ENCODE data around the gene RPL10A.

RPL10A gene

DNA sequence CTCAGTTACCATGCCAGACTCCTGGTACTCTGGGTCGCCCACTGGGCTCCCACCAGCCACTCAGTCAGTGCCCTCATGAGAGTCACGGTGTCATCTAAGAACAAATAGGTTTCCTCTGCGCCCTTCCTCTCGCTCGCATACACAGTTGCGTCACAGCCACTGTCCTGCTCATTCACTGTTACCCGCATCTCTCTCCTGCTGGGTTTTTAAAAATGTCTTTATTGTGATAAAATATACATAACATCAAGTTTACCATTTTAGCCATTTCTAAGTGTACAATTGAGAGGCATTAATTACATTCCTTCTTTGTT lies 24.7 kb downstream of the RPL10A start:
- no peaks in the 10 kb centered on the region for H3K27me3 ChIP-seq (ENCODE audit: insufficient read depth, low read length)
- peaks cover 60% of the 10 kb centered on the region for H3K4me1 ChIP-seq (ENCODE audit: insufficient read depth, low read length)
- H3K4me3 ChIP-seq (ENCODE audit: low read length) = no peak overlapping the region
- H2AFZ ChIP-seq (ENCODE audit: low read depth, low read length) = no peak overlapping the region
- no peaks in the 10 kb centered on the region for H3K36me3 ChIP-seq (ENCODE audit: insufficient read depth, low read length)
- no peaks in the 10 kb centered on the region for H3K9me3 ChIP-seq (ENCODE audit: low read length)

DNA sequence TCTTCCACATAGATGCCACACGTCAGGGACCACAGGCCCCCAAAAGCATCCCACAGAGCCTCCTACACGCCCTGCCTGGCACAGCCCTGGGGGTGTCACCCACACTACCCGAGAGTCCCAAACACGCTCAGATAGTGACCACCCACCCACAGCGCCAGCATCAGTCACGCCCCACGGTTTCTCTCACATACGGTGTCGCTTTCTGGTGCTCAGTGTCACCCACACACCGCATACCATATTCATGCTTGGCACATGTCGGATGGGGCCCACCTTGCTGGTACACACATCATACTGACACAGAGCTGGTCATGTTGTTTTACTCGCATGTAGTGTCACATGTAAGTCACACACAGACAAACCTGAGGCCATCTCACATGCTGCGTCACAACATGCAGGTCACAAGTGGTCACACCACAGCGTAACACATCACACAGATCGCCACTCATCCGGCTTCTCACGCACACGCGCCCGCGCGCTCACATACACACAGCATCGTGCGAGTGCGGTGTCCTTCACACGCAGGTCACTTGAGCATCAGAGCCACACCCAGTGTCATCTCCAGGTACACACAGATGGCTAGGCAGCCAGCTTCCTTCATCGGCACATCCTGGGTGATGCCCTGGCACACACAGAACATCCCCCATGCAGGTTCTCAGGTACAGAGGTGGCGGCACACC lies 25.2 kb downstream of the RPL10A start:
- Histone ChIP-seq H3K27me3 (ENCODE audit: insufficient read depth, low read length) (no peaks in the 10 kb centered on the region), H3K9me3 (ENCODE audit: low read length) (no peaks in the 10 kb centered on the region), H3K4me3 (ENCODE audit: low read length) (no peak overlapping the region), H2AFZ (ENCODE audit: low read depth, low read length) (no peak overlapping the region), H3K36me3 (ENCODE audit: insufficient read depth, low read length) (no peaks in the 10 kb centered on the region), H3K4me1 (ENCODE audit: insufficient read depth, low read length) (peaks cover 60% of the 10 kb centered on the region)

DNA sequence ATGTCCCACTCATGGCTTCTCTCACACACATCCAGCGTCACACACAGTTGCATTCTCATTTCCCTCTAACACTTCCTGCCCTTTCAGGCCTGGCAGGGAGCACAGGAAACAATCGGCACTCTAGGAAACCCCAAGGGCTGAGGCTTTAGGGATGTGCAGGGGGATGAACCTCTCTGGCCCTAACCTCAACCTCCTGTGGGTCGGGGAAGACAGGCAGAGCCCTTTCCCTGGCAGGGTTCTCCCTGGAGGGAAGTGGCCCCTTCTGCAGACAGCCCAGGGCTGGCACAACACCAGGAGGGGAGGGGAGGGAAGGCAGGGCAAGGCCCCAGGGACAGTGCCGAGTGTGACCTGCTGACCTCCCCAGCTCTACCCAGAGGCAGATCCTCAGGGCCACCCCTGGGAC lies 26.0 kb downstream of the RPL10A start:
- H3K4me3 ChIP-seq (ENCODE audit: low read length) = no peak overlapping the region
- H2AFZ ChIP-seq (ENCODE audit: low read depth, low read length) = no peak overlapping the region
- peaks cover 60% of the 10 kb centered on the region for H3K4me1 ChIP-seq (ENCODE audit: insufficient read depth, low read length)
- no peaks in the 10 kb centered on the region for H3K27me3 ChIP-seq (ENCODE audit: insufficient read depth, low read length)
- H3K9me3 ChIP-seq (ENCODE audit: low read length) = no peaks in the 10 kb centered on the region
- no peaks in the 10 kb centered on the region for H3K36me3 ChIP-seq (ENCODE audit: insufficient read depth, low read length)

DNA sequence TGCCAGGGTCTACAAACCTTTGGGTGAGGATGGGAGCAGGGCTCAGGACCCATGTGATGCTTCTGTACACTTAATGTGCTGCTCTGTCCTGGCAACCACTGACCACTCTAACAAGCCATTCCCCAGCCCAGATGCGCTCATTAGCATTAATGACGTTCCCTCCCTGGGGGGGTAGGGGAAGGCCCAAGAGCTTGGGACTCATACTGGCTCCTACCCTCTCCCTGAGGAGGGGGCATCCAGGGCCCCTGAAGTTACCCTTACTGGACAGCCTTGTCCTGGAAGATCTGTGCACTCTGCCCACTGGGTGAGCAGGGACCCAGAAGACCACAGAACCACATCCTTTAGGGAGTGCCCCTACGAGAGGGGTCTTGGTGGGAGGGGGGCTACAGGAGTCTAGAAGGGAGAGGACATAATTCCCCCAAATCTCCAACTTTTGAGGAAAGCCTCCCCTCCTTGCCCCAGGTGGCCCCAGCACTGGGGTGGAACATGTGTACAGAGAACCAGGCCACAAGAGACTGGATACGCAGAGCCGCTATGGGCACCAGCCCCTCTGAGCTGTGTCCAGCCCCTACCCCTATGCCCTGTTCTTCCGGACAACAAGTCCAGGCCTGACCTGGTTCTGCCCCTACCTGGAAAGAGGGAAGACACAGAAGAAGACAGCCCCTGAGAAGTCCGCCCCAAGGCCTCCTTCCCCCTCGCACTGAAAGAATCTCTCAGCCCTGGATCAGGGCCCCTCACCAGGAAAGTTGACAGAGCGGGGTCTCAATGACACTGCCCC lies 27.2 kb downstream of the RPL10A start:
- no peaks in the 10 kb centered on the region for H3K27me3 ChIP-seq (ENCODE audit: insufficient read depth, low read length)
- no peaks in the 10 kb centered on the region for H3K9me3 ChIP-seq (ENCODE audit: low read length)
- no peaks in the 10 kb centered on the region for H3K36me3 ChIP-seq (ENCODE audit: insufficient read depth, low read length)
- peak overlapping the region; percentile 56 for H3K4me3 ChIP-seq (ENCODE audit: low read length)
- H3K4me1 ChIP-seq (ENCODE audit: insufficient read depth, low read length) = peaks cover 56% of the 10 kb centered on the region
- no peak overlapping the region for H2AFZ ChIP-seq (ENCODE audit: low read depth, low read length)

DNA sequence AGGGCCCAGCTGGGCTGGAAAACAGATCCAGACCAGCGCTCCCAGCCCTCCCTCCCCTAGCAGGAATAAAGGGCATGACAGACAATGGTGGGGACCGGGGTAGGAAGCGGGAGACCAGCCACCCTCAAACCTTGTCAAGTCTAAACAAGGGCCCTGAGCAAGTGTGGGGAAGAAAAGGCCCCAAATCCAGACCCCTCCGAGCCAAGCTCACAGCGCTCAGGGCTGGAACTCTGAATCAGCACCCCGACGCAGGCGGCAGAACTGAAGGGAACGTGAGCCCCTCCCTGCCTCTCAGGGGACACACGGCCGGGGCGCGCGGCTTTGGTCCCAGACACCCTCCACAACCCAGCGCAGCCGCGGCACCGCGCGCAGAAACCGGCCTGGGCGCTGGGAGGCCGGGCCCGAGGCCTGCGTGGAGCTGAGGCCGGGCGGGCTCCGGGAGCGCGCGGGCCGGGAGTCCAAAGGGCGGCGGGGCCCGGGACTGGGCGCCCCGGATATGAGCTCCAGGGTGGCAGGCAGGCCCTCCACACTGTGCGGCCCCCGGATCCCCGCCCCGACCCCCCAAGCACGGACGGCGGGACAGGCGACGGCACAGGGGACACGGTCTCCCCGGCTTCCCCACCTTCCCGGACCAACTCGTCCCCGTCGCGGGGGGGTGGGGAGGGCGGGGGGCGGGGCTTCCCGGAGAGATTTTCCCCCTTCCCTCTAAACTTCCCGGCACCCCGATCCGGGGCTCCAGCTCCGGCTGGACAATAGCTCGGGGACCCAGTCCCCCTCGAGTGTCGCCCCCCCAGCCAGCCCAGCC lies 28.0 kb downstream of the RPL10A start:
- Histone ChIP-seq H3K9me3 (ENCODE audit: low read length) (no peaks in the 10 kb centered on the region), H3K4me1 (ENCODE audit: insufficient read depth, low read length) (peaks cover 56% of the 10 kb centered on the region), H3K4me3 (ENCODE audit: low read length) (peak overlapping the region; percentile 56), H3K27me3 (ENCODE audit: insufficient read depth, low read length) (no peaks in the 10 kb centered on the region), H3K36me3 (ENCODE audit: insufficient read depth, low read length) (no peaks in the 10 kb centered on the region), H2AFZ (ENCODE audit: low read depth, low read length) (no peak overlapping the region)

DNA sequence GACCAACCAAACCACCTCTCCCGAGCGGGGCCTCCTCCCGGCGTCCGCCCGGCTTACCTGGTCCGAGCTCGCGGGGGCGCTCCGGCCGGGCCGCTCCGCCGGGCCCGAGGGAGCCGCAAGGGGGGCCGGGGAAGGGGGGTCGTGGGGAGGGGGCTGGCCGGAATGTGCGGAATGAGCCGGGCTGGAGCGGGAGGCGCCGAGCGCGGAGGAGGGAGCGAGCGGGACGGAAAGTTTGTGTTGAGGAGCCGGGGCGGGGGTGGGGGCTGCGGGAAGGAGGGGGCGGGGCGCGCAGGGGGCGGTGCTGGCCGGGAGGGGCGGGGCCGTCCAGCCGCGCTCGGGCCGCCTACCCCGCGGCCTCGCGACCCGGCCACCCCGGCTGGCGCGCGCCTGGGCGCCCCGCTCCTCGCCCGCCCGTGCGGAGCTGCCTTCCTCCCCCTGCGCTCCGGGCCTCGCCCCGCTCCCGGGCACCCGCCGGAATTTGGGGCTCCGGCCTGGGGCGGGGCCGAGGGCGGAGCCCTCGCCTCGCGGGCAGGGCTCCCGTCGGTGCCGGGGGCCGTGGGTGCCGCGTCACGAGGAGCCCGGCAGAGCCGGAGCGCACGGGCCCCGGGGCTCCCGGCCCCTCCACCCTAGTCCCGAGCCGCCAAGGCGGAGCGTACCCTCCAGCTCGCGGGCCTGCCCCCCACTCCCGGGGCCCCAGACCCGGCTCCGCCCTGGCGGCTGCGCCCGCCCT lies 28.8 kb downstream of the RPL10A start, which contains the start of gene TEAD3:
TEAD3 (minus strand) TSS at position 239 of the 730 bp plus-strand sequence.
- Histone ChIP-seq H3K9me3 (ENCODE audit: low read length) (no peaks in the 10 kb centered on the region), H3K4me3 (ENCODE audit: low read length) (peak within 1 kb of the TSS; percentile 56), H3K4me1 (ENCODE audit: insufficient read depth, low read length) (peaks cover 48% of the 10 kb centered on the region), H3K27me3 (ENCODE audit: insufficient read depth, low read length) (no peaks in the 10 kb centered on the region), H2AFZ (ENCODE audit: low read depth, low read length) (peak within 1 kb of the TSS; percentile 96), H3K36me3 (ENCODE audit: insufficient read depth, low read length) (no peaks in the 10 kb centered on the region)

DNA sequence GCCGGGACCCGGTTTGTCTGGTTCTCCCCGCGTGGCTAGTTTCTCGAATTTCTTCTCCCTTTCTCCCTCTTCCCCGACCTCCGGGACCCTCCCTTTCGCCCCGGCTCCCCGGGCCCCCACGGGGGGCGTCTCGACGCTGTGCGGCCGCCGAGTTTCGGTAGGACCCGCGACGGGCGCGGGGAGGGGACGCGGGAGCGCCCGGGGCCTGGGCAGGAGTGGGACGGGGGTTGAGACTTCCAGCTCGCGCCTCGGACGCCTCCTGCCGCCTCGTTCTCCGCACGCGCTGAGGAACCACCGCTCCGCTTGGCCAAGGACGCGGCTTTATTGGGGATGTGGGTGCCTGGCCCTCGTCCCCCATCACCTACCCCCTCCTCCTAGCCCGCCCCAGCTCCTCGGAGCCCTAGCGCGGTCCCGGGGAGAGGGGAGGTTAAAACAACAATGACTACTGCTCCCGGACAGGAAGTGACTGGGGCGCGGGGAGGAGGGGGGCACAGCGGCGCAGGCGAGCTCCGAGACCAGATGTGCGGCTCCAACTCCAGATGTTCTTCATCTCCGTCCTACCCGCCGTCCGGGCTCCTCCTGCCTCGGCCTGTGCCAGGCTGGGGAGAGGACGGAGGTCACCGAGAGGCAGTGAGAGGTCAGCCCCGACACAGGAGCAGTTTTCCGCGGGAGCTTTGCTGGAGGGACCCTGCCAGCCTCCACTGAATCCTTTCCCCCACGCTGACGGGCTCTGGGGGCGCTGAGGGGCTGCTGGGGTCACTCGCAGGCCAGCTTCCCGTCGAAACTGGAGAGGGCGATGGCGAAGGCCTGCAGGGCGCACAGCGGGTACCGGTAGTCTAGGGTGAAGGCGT lies 29.6 kb downstream of the RPL10A start:
- no peaks in the 10 kb centered on the region for H3K9me3 ChIP-seq (ENCODE audit: low read length)
- peaks cover 40% of the 10 kb centered on the region for H3K4me1 ChIP-seq (ENCODE audit: insufficient read depth, low read length)
- H2AFZ ChIP-seq (ENCODE audit: low read depth, low read length) = peak overlapping the region; percentile 96
- H3K27me3 ChIP-seq (ENCODE audit: insufficient read depth, low read length) = no peaks in the 10 kb centered on the region
- H3K4me3 ChIP-seq (ENCODE audit: low read length) = peak overlapping the region; percentile 56
- no peaks in the 10 kb centered on the region for H3K36me3 ChIP-seq (ENCODE audit: insufficient read depth, low read length)

DNA sequence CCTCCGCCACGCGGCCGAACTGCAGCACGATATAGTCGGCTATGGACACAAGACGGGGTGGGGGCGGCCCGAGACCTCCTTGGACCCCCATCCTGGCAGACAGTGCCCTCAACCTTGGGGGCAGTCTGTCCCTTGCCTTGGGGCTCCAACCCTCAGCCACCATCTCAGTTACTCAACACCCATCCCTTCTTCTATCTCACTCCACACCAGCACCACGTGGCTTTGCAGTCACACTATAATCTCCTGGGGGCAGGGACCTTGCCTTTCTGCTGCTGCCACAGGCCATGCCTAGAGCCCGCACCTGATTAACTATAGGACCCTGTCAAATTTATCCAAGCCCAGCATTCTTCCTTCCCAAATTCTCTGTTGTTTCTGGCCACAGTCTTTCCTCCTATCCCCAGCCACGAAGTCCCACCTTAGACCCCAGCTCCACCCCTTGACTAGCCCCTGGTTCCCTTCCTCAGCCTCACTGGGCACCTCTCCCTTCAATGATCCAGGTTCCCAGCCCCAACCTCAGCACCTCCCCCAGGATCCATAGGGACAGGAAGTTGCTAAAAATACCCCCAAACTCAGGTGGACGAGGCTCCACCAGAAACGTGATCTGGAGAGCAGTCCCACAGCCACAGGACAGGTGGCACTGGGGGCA lies 30.3 kb downstream of the RPL10A start:
- peaks cover 33% of the 10 kb centered on the region for H3K4me1 ChIP-seq (ENCODE audit: insufficient read depth, low read length)
- H2AFZ ChIP-seq (ENCODE audit: low read depth, low read length) = no peak overlapping the region
- H3K9me3 ChIP-seq (ENCODE audit: low read length) = no peaks in the 10 kb centered on the region
- H3K36me3 ChIP-seq (ENCODE audit: insufficient read depth, low read length) = no peaks in the 10 kb centered on the region
- no peaks in the 10 kb centered on the region for H3K27me3 ChIP-seq (ENCODE audit: insufficient read depth, low read length)
- H3K4me3 ChIP-seq (ENCODE audit: low read length) = peak overlapping the region; percentile 56

DNA sequence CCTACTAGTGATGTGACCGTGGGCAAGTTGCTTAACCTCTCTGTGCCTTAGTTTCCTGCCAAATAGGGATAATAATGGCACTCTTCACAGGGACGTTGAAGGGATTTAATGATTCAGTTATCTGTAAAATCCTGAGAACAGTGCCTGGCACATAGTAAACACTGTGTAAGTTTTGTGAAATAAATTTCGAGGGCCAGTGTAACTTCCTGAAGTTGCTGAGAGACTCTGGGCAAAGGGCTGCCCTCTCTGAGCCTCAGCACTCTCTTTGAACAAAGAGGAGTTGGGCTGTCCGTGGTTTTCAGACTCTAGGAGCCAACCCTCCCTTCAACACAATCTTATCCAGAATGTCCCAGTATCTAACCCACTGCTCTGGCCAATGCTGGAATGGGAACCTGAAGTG lies 31.2 kb downstream of the RPL10A start:
- no peaks in the 10 kb centered on the region for H3K9me3 ChIP-seq (ENCODE audit: low read length)
- peaks cover 25% of the 10 kb centered on the region for H3K4me1 ChIP-seq (ENCODE audit: insufficient read depth, low read length)
- no peak overlapping the region for H3K4me3 ChIP-seq (ENCODE audit: low read length)
- no peak overlapping the region for H2AFZ ChIP-seq (ENCODE audit: low read depth, low read length)
- no peaks in the 10 kb centered on the region for H3K36me3 ChIP-seq (ENCODE audit: insufficient read depth, low read length)
- H3K27me3 ChIP-seq (ENCODE audit: insufficient read depth, low read length) = no peaks in the 10 kb centered on the region

DNA sequence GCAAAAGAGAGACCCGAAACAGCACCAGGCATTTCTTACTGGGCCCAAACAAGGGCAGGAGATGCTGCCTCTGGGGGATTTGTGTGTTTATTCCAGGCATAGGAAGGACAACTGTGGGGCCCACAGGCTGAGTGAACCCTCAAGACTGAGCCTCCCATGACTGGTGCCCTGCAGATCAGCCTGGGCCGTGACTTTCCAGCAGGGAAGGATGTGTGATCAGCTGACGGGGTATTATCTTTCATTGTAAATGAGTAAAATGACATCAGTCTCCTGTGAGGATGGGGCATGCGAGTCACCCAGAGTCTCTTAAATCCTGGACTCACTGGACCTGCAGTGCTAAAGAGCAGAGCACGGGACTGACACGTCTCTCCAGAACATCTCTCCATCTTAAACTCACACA lies 32.6 kb downstream of the RPL10A start:
- no peaks in the 10 kb centered on the region for H3K27me3 ChIP-seq (ENCODE audit: insufficient read depth, low read length)
- H2AFZ ChIP-seq (ENCODE audit: low read depth, low read length) = no peak overlapping the region
- no peak overlapping the region for H3K4me3 ChIP-seq (ENCODE audit: low read length)
- H3K4me1 ChIP-seq (ENCODE audit: insufficient read depth, low read length) = peaks cover 12% of the 10 kb centered on the region
- H3K9me3 ChIP-seq (ENCODE audit: low read length) = no peaks in the 10 kb centered on the region
- H3K36me3 ChIP-seq (ENCODE audit: insufficient read depth, low read length) = no peaks in the 10 kb centered on the region

DNA sequence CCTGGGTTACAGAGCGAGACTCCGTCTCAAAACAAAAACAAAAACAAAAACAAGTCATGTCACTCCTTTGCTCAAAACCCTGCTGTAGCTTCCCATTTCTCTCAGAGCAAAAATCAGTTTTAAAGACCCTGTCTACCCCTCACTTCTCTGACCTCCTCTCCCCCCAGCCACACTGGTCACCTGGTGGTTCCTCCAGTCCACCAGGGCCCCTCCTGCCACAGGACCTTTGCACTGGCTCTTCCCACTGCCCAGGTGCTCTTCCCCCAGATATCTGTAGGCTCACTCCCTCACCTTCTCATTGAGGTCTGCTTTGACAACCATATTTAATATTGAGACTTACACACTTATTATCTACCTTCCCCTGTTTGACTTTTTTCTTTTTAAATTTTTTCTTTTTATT lies 33.6 kb downstream of the RPL10A start:
- Histone ChIP-seq H2AFZ (ENCODE audit: low read depth, low read length) (no peak overlapping the region), H3K36me3 (ENCODE audit: insufficient read depth, low read length) (no peaks in the 10 kb centered on the region), H3K27me3 (ENCODE audit: insufficient read depth, low read length) (no peaks in the 10 kb centered on the region), H3K4me1 (ENCODE audit: insufficient read depth, low read length) (peaks cover 11% of the 10 kb centered on the region), H3K4me3 (ENCODE audit: low read length) (no peak overlapping the region), H3K9me3 (ENCODE audit: low read length) (no peaks in the 10 kb centered on the region)

DNA sequence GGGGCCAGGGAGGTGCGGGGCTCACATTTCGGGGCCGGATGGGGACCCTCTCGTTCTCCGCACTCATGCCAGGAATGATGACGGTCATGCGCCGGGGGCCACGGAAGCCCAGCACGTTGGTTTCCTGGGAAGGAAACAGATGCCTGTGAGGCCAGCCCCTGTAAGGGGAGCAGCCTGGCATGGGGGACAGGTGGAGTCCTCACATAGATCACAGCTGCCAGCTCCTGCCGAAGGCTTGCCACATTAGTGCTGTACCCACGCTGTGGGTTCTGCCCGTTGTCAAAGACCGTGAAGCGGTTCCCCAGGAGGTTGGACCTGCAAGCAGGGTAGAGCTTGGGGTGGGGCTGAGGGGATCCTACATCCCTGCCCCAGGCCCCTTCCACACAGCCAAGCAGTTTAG lies 35.3 kb downstream of the RPL10A start:
- Histone ChIP-seq H3K9me3 (ENCODE audit: low read length) (no peaks in the 10 kb centered on the region), H3K4me3 (ENCODE audit: low read length) (no peak overlapping the region), H3K27me3 (ENCODE audit: insufficient read depth, low read length) (no peaks in the 10 kb centered on the region), H2AFZ (ENCODE audit: low read depth, low read length) (no peak overlapping the region), H3K4me1 (ENCODE audit: insufficient read depth, low read length) (peaks cover 16% of the 10 kb centered on the region), H3K36me3 (ENCODE audit: insufficient read depth, low read length) (no peaks in the 10 kb centered on the region)

Measured in neuron (in vitro differentiated cells).